PC-9 (cell line): ENCODE data around the gene KCNJ11.

Source experiments
- EZH2 ChIP-seq: fragments of 200-600 bp; sonication (generic); IDR thresholded peaks from 2 replicates; pipeline ENCODE4 v1.8.0; 2017; ENCODE audit warnings: antibody characterized with exemption, low read depth
- TF ChIP-seq, protein P1 (sequence below): fragments of 200-600 bp; sonication (generic); conservative IDR thresholded peaks from 2 replicates; pipeline ENCODE4 v1.6.1; 2017; ENCODE audit warnings: mixed run types, antibody characterized with exemption, mild to moderate bottlenecking, moderate library complexity

DNA sequence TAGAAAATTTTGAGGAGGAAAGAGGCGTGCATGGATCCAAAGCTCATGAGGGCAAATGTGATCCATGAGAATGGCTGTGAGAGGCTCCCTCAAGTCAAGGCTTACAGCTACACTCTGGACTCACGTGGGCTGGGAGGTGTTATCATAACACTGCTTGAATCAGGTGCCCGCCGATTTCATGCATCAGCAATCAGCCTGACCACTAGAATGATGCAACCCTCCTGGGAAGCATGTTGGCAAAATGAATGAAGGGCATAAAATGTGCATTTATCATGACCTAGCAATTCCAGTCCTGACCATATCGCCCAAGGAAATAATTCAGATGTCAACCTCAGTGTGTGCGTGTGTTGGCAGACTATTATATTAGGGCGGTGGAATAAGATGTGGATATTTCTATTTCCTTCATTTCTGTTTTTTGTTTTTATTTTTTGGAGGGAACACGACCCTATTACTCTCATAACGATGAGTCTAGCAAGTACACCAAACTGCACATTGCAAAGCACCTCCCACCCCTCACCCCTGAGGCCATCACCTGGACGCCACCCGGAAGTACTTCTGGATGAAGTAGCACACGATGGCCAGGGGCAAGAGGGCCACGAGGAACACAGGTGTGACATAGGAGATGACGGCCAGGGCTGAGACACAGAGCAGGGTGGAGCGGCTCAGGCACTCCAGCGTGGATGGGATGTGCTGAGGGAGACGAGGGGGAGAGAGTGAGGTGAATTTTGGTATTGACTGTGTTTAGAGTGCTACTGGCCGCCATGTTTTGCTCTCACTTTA, 15.7 kb upstream of the KCNJ11 start:
- TF ChIP-seq, protein P1, sequence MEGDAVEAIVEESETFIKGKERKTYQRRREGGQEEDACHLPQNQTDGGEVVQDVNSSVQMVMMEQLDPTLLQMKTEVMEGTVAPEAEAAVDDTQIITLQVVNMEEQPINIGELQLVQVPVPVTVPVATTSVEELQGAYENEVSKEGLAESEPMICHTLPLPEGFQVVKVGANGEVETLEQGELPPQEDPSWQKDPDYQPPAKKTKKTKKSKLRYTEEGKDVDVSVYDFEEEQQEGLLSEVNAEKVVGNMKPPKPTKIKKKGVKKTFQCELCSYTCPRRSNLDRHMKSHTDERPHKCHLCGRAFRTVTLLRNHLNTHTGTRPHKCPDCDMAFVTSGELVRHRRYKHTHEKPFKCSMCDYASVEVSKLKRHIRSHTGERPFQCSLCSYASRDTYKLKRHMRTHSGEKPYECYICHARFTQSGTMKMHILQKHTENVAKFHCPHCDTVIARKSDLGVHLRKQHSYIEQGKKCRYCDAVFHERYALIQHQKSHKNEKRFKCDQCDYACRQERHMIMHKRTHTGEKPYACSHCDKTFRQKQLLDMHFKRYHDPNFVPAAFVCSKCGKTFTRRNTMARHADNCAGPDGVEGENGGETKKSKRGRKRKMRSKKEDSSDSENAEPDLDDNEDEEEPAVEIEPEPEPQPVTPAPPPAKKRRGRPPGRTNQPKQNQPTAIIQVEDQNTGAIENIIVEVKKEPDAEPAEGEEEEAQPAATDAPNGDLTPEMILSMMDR: no peak
- TF ChIP-seq EZH2: no peak
